GM23338 (cell line): ENCODE data around the gene EFNA4. TPM values are rescaled to one million over a fixed set of nuclear protein-coding genes. Genes with fewer than 3 reads are reported as not detected.

ENCODE experiments used
- ATAC-seq: fragments of 200-7000 bp; cut with Tn5 transposase; 3 replicates; pipeline ENCODE4 v1.9.1; 2020
- DNase-seq: peaks from one replicate; pipeline ENCODE4 v3.0.0-alpha.2; 2015; ENCODE audit warnings: low spot score
- H2AFZ ChIP-seq: fragments of 200-600 bp; sonication (generic); 2 replicates; pipeline ENCODE4 v1.8.0; 2016; ENCODE audit warnings: antibody characterized with exemption, mild to moderate bottlenecking, moderate library complexity
- H3F3A ChIP-seq: fragments of 200-600 bp; sonication (generic); replicated peaks from 2 replicates; pipeline ENCODE4 v1.8.0; 2017; ENCODE audit warnings: antibody characterized with exemption, mixed run types, low read depth
- H3K27ac ChIP-seq: fragments of 200-600 bp; sonication (generic); 2 replicates; pipeline ENCODE4 v1.6.1; 2016; ENCODE audit warnings: low read depth
- H3K27me3 ChIP-seq: fragments of 200-600 bp; sonication (generic); 2 replicates; pipeline ENCODE4 v1.8.0; 2016; ENCODE audit warnings: mild to moderate bottlenecking, mixed run types, moderate library complexity; ENCODE audit not compliant: insufficient read depth
- H3K36me3 ChIP-seq: fragments of 200-600 bp; sonication (generic); 2 replicates; pipeline ENCODE4 v1.8.0; 2016; ENCODE audit warnings: mild to moderate bottlenecking; ENCODE audit not compliant: insufficient read depth
- H3K4me1 ChIP-seq: fragments of 200-600 bp; sonication (generic); 2 replicates; pipeline ENCODE4 v1.8.0; 2016; ENCODE audit warnings: mild to moderate bottlenecking, moderate library complexity; ENCODE audit not compliant: insufficient read depth
- H3K4me2 ChIP-seq: fragments of 200-600 bp; sonication (generic); 2 replicates; pipeline ENCODE4 v1.7.1; 2017; ENCODE audit warnings: mixed run types
- H3K4me3 ChIP-seq: fragments of 200-600 bp; sonication (generic); 2 replicates; pipeline ENCODE4 v1.6.1; 2016; ENCODE audit warnings: mixed run types
- H3K79me2 ChIP-seq: fragments of 200-600 bp; sonication (generic); replicated peaks from 2 replicates; pipeline ENCODE4 v1.8.0; 2017; ENCODE audit warnings: mild to moderate bottlenecking; ENCODE audit not compliant: insufficient read depth
- H3K9me2 ChIP-seq: fragments of 200-600 bp; sonication (generic); 2 replicates; pipeline ENCODE4 v1.8.0; 2017; ENCODE audit not compliant: insufficient read depth
- H4K20me1 ChIP-seq: fragments of 200-600 bp; sonication (generic); replicated peaks from 2 replicates; pipeline ENCODE4 v1.8.0; 2017; ENCODE audit warnings: mild to moderate bottlenecking; ENCODE audit not compliant: insufficient read depth
- H3K27ac Mint-ChIP-seq: 2 replicates; pipeline ENCODE4 v1.8.0; 2020; ENCODE audit warnings: inconsistent platforms, mild to moderate bottlenecking, moderate library complexity, mixed read lengths
- H3K27me3 Mint-ChIP-seq: 3 replicates; pipeline ENCODE4 v1.8.0; 2022; ENCODE audit warnings: low read depth, mild to moderate bottlenecking, moderate library complexity, mixed read lengths, inconsistent platforms; ENCODE audit not compliant: insufficient read depth, poor library complexity
- H3K36me3 Mint-ChIP-seq: 3 replicates; pipeline ENCODE4 v1.8.0; 2021; ENCODE audit warnings: low read depth, mild to moderate bottlenecking, inconsistent platforms, moderate library complexity, mixed read lengths
- H3K4me1 Mint-ChIP-seq: 3 replicates; pipeline ENCODE4 v1.8.0; 2020; ENCODE audit warnings: mild to moderate bottlenecking, inconsistent platforms, mixed read lengths
- H3K4me3 Mint-ChIP-seq: 3 replicates; pipeline ENCODE4 v1.8.0; 2021; ENCODE audit warnings: moderate library complexity, mild to moderate bottlenecking, inconsistent platforms, mixed read lengths
- H3K9me3 Mint-ChIP-seq: 3 replicates; pipeline ENCODE4 v1.8.0; 2020; ENCODE audit warnings: moderate library complexity, mild to moderate bottlenecking, inconsistent platforms, mixed read lengths
- CREB1 ChIP-seq: fragments of 250-450 bp; sonication (Bioruptor Pico); IDR thresholded peaks from 2 replicates; pipeline ENCODE4 v1.5.0; 2020; ENCODE audit warnings: low read depth, mild to moderate bottlenecking, moderate library complexity
- ETS1 ChIP-seq: IDR thresholded peaks from 2 replicates; pipeline ENCODE4 v1.6.1; 2016; ENCODE audit warnings: antibody characterized with exemption
- EZH2 ChIP-seq: fragments of 200-600 bp; sonication (generic); IDR thresholded peaks from one replicate; pipeline ENCODE4 v1.8.0; 2017; ENCODE audit warnings: antibody characterized with exemption, mild to moderate bottlenecking, low read depth; ENCODE audit not compliant: unreplicated experiment
- EZH2phosphoT487 ChIP-seq: fragments of 200-600 bp; sonication (generic); IDR thresholded peaks from one replicate; pipeline ENCODE4 v1.8.1; 2018; ENCODE audit warnings: antibody characterized with exemption; ENCODE audit not compliant: unreplicated experiment
- JUNB ChIP-seq: IDR thresholded peaks from one replicate; pipeline ENCODE4 v1.6.1; 2016; ENCODE audit warnings: antibody characterized with exemption; ENCODE audit not compliant: unreplicated experiment
- NANOG ChIP-seq: IDR thresholded peaks from 2 replicates; pipeline ENCODE4 v1.6.1; 2016; ENCODE audit warnings: antibody characterized with exemption, borderline replicate concordance
- POLR2AphosphoS5 ChIP-seq: IDR thresholded peaks from 2 replicates; pipeline ENCODE4 v1.6.1; 2016; ENCODE audit warnings: antibody characterized with exemption, low read depth
- STAT1 ChIP-seq: IDR thresholded peaks from one replicate; pipeline ENCODE4 v1.6.1; 2016; ENCODE audit warnings: antibody characterized with exemption; ENCODE audit not compliant: unreplicated experiment
- ZNF114 ChIP-seq: fragments of 250-450 bp; sonication (Bioruptor Pico); IDR thresholded peaks from 2 replicates; pipeline ENCODE4 v1.5.0; 2020; ENCODE audit warnings: mild to moderate bottlenecking, moderate library complexity
- ZNF331 ChIP-seq: fragments of 250-450 bp; sonication (Bioruptor Pico); IDR thresholded peaks from 2 replicates; pipeline ENCODE4 v1.5.0; 2020; ENCODE audit warnings: low read depth, mild to moderate bottlenecking, moderate library complexity
- polyA plus RNA-seq: library from polyadenylated mRNA; unstranded; fragments of >200 nt; fragmentation: Nextera tagmentation; extraction: Ambion mirVana; gene quantifications from 2 replicates; pipeline ENCODE4 v1.2.1, GENCODE V29; 2016
- total RNA-seq: library from RNA; depleted of rRNA; stranded (reverse); fragments of >200 nt; shearing (Covaris generic); gene quantifications from 2 replicates; pipeline ENCODE4 v1.2.3, GENCODE V29; 2014
- TF ChIP-seq, protein P1 (sequence below), 2 experiments: fragments of 200-600 bp in 1 of 2; sonication (generic) in 1 of 2; conservative IDR thresholded peaks; 2 replicates each; pipeline versions ENCODE4 v1.5.1 to v1.6.1; 2016 to 2017; ENCODE audit warnings: antibody characterized with exemption in 2 of 2, low read depth in 2 of 2, mild to moderate bottlenecking in 2 of 2, moderate library complexity in 1 of 2
- TF ChIP-seq, protein P2 (sequence below): fragments of 250-450 bp; sonication (Bioruptor Pico); IDR thresholded peaks from 2 replicates; pipeline ENCODE4 v1.5.0; 2020; ENCODE audit warnings: mild to moderate bottlenecking, moderate library complexity
- TF ChIP-seq, protein P3 (sequence below): IDR thresholded peaks from one replicate; pipeline ENCODE4 v1.6.1; 2018; ENCODE audit warnings: antibody characterized with exemption; ENCODE audit not compliant: unreplicated experiment

EFNA4 gene
- total and polyA plus RNA-seq, 2 experiments from 2014 or later = 11.1 to 22.9 TPM

GRCh38 chr1:155043301-155043702 is 20.2 kb upstream of the EFNA4 start:
- no peak for TF ChIP-seq ZNF331 (CRISPR knock-in tag)
- no peak for TF ChIP-seq NANOG
- TF ChIP-seq STAT1 = no peak
- TF ChIP-seq CREB1 (CRISPR knock-in tag) = no peak
- TF ChIP-seq, protein P1, sequence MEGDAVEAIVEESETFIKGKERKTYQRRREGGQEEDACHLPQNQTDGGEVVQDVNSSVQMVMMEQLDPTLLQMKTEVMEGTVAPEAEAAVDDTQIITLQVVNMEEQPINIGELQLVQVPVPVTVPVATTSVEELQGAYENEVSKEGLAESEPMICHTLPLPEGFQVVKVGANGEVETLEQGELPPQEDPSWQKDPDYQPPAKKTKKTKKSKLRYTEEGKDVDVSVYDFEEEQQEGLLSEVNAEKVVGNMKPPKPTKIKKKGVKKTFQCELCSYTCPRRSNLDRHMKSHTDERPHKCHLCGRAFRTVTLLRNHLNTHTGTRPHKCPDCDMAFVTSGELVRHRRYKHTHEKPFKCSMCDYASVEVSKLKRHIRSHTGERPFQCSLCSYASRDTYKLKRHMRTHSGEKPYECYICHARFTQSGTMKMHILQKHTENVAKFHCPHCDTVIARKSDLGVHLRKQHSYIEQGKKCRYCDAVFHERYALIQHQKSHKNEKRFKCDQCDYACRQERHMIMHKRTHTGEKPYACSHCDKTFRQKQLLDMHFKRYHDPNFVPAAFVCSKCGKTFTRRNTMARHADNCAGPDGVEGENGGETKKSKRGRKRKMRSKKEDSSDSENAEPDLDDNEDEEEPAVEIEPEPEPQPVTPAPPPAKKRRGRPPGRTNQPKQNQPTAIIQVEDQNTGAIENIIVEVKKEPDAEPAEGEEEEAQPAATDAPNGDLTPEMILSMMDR (conservative IDR thresholded peaks at IDR 0.05; ENCODE audit: low read depth in 2 of 2) = no peak
- TF ChIP-seq JUNB = no peak
- no peak for TF ChIP-seq EZH2phosphoT487
- TF ChIP-seq ZNF114 (CRISPR knock-in tag) = no peak
- TF ChIP-seq, protein P2, sequence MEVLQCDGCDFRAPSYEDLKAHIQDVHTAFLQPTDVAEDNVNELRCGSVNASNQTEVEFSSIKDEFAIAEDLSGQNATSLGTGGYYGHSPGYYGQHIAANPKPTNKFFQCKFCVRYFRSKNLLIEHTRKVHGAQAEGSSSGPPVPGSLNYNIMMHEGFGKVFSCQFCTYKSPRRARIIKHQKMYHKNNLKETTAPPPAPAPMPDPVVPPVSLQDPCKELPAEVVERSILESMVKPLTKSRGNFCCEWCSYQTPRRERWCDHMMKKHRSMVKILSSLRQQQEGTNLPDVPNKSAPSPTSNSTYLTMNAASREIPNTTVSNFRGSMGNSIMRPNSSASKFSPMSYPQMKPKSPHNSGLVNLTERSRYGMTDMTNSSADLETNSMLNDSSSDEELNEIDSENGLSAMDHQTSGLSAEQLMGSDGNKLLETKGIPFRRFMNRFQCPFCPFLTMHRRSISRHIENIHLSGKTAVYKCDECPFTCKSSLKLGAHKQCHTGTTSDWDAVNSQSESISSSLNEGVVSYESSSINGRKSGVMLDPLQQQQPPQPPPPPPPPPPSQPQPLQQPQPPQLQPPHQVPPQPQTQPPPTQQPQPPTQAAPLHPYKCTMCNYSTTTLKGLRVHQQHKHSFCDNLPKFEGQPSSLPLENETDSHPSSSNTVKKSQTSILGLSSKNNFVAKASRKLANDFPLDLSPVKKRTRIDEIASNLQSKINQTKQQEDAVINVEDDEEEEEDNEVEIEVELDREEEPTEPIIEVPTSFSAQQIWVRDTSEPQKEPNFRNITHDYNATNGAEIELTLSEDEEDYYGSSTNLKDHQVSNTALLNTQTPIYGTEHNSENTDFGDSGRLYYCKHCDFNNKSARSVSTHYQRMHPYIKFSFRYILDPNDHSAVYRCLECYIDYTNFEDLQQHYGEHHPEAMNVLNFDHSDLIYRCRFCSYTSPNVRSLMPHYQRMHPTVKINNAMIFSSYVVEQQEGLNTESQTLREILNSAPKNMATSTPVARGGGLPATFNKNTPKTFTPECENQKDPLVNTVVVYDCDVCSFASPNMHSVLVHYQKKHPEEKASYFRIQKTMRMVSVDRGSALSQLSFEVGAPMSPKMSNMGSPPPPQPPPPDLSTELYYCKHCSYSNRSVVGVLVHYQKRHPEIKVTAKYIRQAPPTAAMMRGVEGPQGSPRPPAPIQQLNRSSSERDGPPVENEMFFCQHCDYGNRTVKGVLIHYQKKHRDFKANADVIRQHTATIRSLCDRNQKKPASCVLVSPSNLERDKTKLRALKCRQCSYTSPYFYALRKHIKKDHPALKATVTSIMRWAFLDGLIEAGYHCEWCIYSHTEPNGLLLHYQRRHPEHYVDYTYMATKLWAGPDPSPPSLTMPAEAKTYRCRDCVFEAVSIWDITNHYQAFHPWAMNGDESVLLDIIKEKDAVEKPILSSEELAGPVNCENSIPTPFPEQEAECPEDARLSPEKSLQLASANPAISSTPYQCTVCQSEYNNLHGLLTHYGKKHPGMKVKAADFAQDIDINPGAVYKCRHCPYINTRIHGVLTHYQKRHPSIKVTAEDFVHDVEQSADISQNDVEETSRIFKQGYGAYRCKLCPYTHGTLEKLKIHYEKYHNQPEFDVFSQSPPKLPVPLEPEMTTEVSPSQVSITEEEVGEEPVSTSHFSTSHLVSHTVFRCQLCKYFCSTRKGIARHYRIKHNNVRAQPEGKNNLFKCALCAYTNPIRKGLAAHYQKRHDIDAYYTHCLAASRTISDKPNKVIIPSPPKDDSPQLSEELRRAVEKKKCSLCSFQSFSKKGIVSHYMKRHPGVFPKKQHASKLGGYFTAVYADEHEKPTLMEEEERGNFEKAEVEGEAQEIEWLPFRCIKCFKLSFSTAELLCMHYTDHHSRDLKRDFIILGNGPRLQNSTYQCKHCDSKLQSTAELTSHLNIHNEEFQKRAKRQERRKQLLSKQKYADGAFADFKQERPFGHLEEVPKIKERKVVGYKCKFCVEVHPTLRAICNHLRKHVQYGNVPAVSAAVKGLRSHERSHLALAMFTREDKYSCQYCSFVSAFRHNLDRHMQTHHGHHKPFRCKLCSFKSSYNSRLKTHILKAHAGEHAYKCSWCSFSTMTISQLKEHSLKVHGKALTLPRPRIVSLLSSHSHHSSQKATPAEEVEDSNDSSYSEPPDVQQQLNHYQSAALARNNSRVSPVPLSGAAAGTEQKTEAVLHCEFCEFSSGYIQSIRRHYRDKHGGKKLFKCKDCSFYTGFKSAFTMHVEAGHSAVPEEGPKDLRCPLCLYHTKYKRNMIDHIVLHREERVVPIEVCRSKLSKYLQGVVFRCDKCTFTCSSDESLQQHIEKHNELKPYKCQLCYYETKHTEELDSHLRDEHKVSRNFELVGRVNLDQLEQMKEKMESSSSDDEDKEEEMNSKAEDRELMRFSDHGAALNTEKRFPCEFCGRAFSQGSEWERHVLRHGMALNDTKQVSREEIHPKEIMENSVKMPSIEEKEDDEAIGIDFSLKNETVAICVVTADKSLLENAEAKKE (CRISPR knock-in tag) = no peak
- no peak for TF ChIP-seq POLR2AphosphoS5
- TF ChIP-seq EZH2 = no peak
- TF ChIP-seq, protein P3, sequence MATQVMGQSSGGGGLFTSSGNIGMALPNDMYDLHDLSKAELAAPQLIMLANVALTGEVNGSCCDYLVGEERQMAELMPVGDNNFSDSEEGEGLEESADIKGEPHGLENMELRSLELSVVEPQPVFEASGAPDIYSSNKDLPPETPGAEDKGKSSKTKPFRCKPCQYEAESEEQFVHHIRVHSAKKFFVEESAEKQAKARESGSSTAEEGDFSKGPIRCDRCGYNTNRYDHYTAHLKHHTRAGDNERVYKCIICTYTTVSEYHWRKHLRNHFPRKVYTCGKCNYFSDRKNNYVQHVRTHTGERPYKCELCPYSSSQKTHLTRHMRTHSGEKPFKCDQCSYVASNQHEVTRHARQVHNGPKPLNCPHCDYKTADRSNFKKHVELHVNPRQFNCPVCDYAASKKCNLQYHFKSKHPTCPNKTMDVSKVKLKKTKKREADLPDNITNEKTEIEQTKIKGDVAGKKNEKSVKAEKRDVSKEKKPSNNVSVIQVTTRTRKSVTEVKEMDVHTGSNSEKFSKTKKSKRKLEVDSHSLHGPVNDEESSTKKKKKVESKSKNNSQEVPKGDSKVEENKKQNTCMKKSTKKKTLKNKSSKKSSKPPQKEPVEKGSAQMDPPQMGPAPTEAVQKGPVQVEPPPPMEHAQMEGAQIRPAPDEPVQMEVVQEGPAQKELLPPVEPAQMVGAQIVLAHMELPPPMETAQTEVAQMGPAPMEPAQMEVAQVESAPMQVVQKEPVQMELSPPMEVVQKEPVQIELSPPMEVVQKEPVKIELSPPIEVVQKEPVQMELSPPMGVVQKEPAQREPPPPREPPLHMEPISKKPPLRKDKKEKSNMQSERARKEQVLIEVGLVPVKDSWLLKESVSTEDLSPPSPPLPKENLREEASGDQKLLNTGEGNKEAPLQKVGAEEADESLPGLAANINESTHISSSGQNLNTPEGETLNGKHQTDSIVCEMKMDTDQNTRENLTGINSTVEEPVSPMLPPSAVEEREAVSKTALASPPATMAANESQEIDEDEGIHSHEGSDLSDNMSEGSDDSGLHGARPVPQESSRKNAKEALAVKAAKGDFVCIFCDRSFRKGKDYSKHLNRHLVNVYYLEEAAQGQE = no peak
- no peak for TF ChIP-seq ETS1
- Mint-ChIP-seq H3K36me3 (no peaks in the 10 kb centered on the region), H3K4me1 (peaks cover 31% of the 10 kb centered on the region), H3K27ac (no peak overlapping the region), H3K9me3 (no peaks in the 10 kb centered on the region), H3K4me3 (no peak overlapping the region; the same call in 2 of the 3 replicates), H3K27me3 (peaks cover 24% of the 10 kb centered on the region)
- H4K20me1 ChIP-seq = no peaks in the 10 kb centered on the region
- 0 out of 2 replicates have a peak, but pooled peaks cover 3% of the 10 kb centered on the region for H3F3A ChIP-seq
- H3K79me2 ChIP-seq = no peaks in the 10 kb centered on the region
- no peak overlapping the region for H3K4me2 ChIP-seq
- H3K27me3 ChIP-seq = no peaks in the 10 kb centered on the region
- H3K4me1 ChIP-seq = no peaks in the 10 kb centered on the region
- H3K9me2 ChIP-seq = no peaks in the 10 kb centered on the region
- ATAC-seq = peak; percentile 9; the same call in 2 of the 3 replicates
- DNase-seq = no peak
- H3K27ac ChIP-seq = no peak overlapping the region
- H3K4me3 ChIP-seq = no peak overlapping the region
- H2AFZ ChIP-seq = no peak overlapping the region
- no peaks in the 10 kb centered on the region for H3K36me3 ChIP-seq
